Measurements from ENCODE around the gene DNAAF5.

DNA sequence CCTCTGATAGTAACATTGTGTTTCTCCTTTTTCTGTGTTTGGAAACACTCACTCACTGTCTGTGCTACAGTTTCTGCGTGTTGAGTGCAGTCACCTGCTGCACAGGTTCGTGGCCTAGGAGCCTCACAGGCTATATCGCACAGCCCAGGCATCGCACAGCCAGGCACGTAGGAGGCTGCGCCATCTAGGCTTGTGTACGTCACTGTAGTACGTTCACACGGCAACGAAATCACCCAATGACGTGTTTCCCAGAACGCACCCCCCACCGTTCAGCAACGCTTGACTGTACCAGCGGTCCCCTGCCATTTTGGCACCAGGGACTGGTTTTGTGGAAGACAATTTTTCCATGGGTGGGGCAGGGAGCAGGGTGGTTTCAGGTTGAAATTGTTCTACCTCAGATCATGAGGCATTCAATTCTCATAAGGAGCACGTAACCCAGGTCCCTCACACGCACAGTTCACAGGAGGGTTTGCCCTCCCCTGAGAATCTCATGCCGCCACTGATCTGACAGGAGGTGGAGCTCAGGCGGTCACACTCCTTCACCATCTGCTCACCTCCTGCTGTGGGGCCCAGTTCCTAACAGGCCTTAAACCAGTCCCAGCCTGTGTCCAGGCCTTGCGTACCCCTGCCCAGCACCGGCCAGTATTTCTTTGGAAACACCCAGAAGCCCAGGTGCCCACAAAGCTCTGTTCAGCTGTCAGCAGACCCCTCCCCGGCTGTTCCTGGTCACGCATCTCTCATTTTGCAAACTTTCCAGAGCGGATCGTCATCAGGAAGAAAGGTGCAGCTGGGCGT is 23.8 kb downstream of the DNAAF5 start:
- TF ChIP-seq POLR2A (IDR thresholded peaks at IDR 0.05), result no peak
- TF ChIP-seq, protein P1, sequence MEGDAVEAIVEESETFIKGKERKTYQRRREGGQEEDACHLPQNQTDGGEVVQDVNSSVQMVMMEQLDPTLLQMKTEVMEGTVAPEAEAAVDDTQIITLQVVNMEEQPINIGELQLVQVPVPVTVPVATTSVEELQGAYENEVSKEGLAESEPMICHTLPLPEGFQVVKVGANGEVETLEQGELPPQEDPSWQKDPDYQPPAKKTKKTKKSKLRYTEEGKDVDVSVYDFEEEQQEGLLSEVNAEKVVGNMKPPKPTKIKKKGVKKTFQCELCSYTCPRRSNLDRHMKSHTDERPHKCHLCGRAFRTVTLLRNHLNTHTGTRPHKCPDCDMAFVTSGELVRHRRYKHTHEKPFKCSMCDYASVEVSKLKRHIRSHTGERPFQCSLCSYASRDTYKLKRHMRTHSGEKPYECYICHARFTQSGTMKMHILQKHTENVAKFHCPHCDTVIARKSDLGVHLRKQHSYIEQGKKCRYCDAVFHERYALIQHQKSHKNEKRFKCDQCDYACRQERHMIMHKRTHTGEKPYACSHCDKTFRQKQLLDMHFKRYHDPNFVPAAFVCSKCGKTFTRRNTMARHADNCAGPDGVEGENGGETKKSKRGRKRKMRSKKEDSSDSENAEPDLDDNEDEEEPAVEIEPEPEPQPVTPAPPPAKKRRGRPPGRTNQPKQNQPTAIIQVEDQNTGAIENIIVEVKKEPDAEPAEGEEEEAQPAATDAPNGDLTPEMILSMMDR (IDR thresholded peaks at IDR 0.05), result no peak

Data from body of pancreas (tissue), 4 donors.